Measurements from ENCODE around the gene LMO3. TPM values are rescaled to one million over a fixed set of nuclear protein-coding genes. Genes with fewer than 3 reads are reported as not detected.

The LMO3 gene
- total RNA-seq, 1 experiment from 2014 or later = not detected

DNA sequence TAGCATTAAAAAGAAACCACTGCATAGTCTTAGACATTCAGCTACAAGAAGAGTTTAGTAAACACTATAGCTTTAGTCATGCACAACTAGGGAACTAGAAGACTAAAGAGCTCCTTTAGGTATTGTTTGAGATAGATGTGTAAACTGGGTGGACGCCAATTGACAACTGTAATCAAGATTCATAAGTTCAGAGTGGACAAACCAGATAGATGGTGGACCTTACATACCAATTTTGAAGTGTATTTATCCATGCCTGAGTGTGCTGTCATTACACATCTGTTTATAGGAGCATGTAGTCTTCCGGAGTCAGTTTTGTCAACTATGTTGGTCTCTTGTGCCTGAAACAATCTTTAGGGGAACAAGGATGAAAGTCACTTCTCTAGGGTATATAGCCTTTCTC is 96.6 kb downstream of the LMO3 start:
- POLR2A ChIA-PET (ENCODE audit: unreplicated experiment) = no interaction called here
- Histone ChIP-seq H3F3A (ENCODE audit: insufficient read depth, low read depth) (no peaks in the 10 kb centered on the region), H3K9me3 (ENCODE audit: insufficient read depth, low read depth) (no peaks in the 10 kb centered on the region), H4K20me1 (ENCODE audit: insufficient read depth) (no peaks in the 10 kb centered on the region), H3K79me2 (ENCODE audit: low read depth) (no peaks in the 10 kb centered on the region), H3K4me3 (no peak overlapping the region), H3K4me2 (no peak overlapping the region), H3K4me1 (replicated peaks; ENCODE audit: insufficient read depth) (no peaks in the 10 kb centered on the region), H3K36me3 (ENCODE audit: low read depth) (no peaks in the 10 kb centered on the region), H3K27ac (no peak overlapping the region), H3K27me3 (ENCODE audit: insufficient read depth, low read depth) (no peaks in the 10 kb centered on the region), H3K9me2 (ENCODE audit: insufficient read depth) (no peaks in the 10 kb centered on the region), H2AFZ (no peak overlapping the region)
- no peak for DNase-seq
- intact Hi-C loops (cut with micrococcal nuclease; ENCODE audit: unreplicated experiment) = no loop called here
- no peak for TF ChIP-seq CTCF (conservative IDR thresholded peaks at IDR 0.05)
- TF ChIP-seq EZH2 (IDR thresholded peaks at IDR 0.05; ENCODE audit: low read depth) = no peak
- no TSS peak for BruUV-seq (replicated peaks)
- CTCF ChIA-PET = no interaction called here

DNA sequence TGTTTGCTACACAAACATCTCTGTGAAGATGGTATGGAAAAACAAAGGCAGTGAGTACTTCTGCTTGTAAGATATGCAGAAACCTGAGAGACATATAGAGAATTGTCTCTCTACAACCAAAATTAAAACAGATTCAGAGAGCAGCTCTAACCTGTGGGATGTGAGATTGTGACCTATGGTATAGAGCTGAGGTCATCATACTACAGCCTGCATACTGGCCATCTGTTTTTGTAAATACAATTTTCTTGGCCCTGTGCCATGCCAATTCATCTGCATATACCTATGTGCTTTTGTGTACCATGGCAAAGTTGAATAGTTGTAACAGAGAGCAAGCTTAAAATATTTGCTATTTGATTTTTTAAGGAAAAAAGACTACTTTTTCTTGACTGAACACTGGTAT is 99.6 kb downstream of the LMO3 start:
- no peak for TF ChIP-seq CTCF (conservative IDR thresholded peaks at IDR 0.05)
- no peak for TF ChIP-seq EZH2 (IDR thresholded peaks at IDR 0.05; ENCODE audit: low read depth)
- H3K9me3 ChIP-seq (ENCODE audit: insufficient read depth, low read depth) = no peaks in the 10 kb centered on the region
- H3K4me1 ChIP-seq (replicated peaks; ENCODE audit: insufficient read depth) = no peaks in the 10 kb centered on the region
- H3K79me2 ChIP-seq (ENCODE audit: low read depth) = no peaks in the 10 kb centered on the region
- no peak overlapping the region for H2AFZ ChIP-seq
- CTCF ChIA-PET = no interaction called here
- intact Hi-C loops (cut with micrococcal nuclease; ENCODE audit: unreplicated experiment) = no loop called here
- H3K27me3 ChIP-seq (ENCODE audit: insufficient read depth, low read depth) = no peaks in the 10 kb centered on the region
- POLR2A ChIA-PET (ENCODE audit: unreplicated experiment) = no interaction called here
- no peak overlapping the region for H3K4me3 ChIP-seq
- BruUV-seq (replicated peaks) = no TSS peak
- H3F3A ChIP-seq (ENCODE audit: insufficient read depth, low read depth) = no peaks in the 10 kb centered on the region
- no peak for DNase-seq
- no peak overlapping the region for H3K27ac ChIP-seq
- H3K36me3 ChIP-seq (ENCODE audit: low read depth) = no peaks in the 10 kb centered on the region
- no peaks in the 10 kb centered on the region for H3K9me2 ChIP-seq (ENCODE audit: insufficient read depth)
- H4K20me1 ChIP-seq (ENCODE audit: insufficient read depth) = no peaks in the 10 kb centered on the region
- no peak overlapping the region for H3K4me2 ChIP-seq

- TF ChIP-seq EZH2 (IDR thresholded peaks at IDR 0.05; ENCODE audit: low read depth) (no peak), CTCF (conservative IDR thresholded peaks at IDR 0.05) (no peak)
- Histone ChIP-seq H3K9me3 (ENCODE audit: insufficient read depth, low read depth) (no peaks in the 10 kb centered on the region), H3K9me2 (ENCODE audit: insufficient read depth) (no peaks in the 10 kb centered on the region; the same call in 1 of the 2 replicates), H3K4me2 (no peak overlapping the region), H3K4me3 (no peak overlapping the region), H2AFZ (no peak overlapping the region), H4K20me1 (ENCODE audit: insufficient read depth) (no peaks in the 10 kb centered on the region), H3K27me3 (ENCODE audit: insufficient read depth, low read depth) (no peaks in the 10 kb centered on the region), H3K27ac (no peak overlapping the region), H3K36me3 (ENCODE audit: low read depth) (no peaks in the 10 kb centered on the region), H3F3A (ENCODE audit: insufficient read depth, low read depth) (no peaks in the 10 kb centered on the region), H3K4me1 (replicated peaks; ENCODE audit: insufficient read depth) (no peaks in the 10 kb centered on the region), H3K79me2 (ENCODE audit: low read depth) (no peaks in the 10 kb centered on the region)
- DNase-seq = no peak
- BruUV-seq (replicated peaks) = no TSS peak
- intact Hi-C loops (cut with micrococcal nuclease; ENCODE audit: unreplicated experiment) = no loop called here
- CTCF ChIA-PET = no interaction called here
- POLR2A ChIA-PET (ENCODE audit: unreplicated experiment) = interaction anchor here (0.6 kb wide), 2 partner anchors 223 to 1733 kb away, joined by 5 to 7 read pairs; no protein-coding TSS in a partner anchor
Measured at GRCh38 chr12:16504200-16504599, 101.8 kb downstream of the LMO3 start.
